ENCODE measurements around the gene CCNY. TPM values are rescaled to one million over a fixed set of nuclear protein-coding genes. Genes with fewer than 3 reads are reported as not detected.

CCNY gene
- total RNA-seq, 6 experiments from 2014 or later: 22.4 to 49.2 (median 41.4) TPM

- Histone ChIP-seq H3K4me3 (no peak overlapping the region), H3K27me3 (no peaks in the 10 kb centered on the region), H3K9me3 (peaks cover 0 to 11% (median 0%) of the 10 kb centered on the region in 4 donors), H3K4me1 (peaks cover 0 to 16% (median 2%) of the 10 kb centered on the region in 4 donors), H3K36me3 (no peaks in the 10 kb centered on the region), H3K27ac (peak overlapping the region in 2 of 3 donors; percentile 5 to 56)
- WGBS (ENCODE audit: insufficient coverage, low coverage, low lambda C conversion rate, missing lambda C conversion rate): 51% methylated on average over 5 of the region's 5 CpGs
- ATAC-seq (peak; percentile 53 to 72 (median 57)), DNase-seq (peak in 1 of 3 donors; percentile 75)
- TF ChIP-seq POLR2A (IDR thresholded peaks at IDR 0.05): no peak
- TF ChIP-seq CTCF (IDR thresholded peaks at IDR 0.05): no peak
- intact Hi-C loops (cut with DNase I): no loop called here
These were observed 50.4 kb downstream of the CCNY start for GRCh38 chr10:35386594-35387174.

- peak overlapping the region in 1 of 3 donors; percentile 48 for H3K27ac ChIP-seq
- TF ChIP-seq CTCF (IDR thresholded peaks at IDR 0.05) (no peak), POLR2A (IDR thresholded peaks at IDR 0.05) (no peak)
- intact Hi-C loops (cut with DNase I): no loop called here
- no peak overlapping the region for H3K4me3 ChIP-seq
- H3K4me1 ChIP-seq: peaks cover 0 to 17% (median 2%) of the 10 kb centered on the region in 4 donors
- ATAC-seq (peak in 2 of 4 donors; percentile 16 to 25), DNase-seq (no peak)
- no peaks in the 10 kb centered on the region for H3K27me3 ChIP-seq
- H3K36me3 ChIP-seq: no peaks in the 10 kb centered on the region
- peaks cover 0 to 11% (median 0%) of the 10 kb centered on the region in 4 donors for H3K9me3 ChIP-seq
- 74% methylated on average over 2 of the region's 2 CpGs for WGBS (ENCODE audit: insufficient coverage, low coverage, low lambda C conversion rate, missing lambda C conversion rate)
These were observed 51.5 kb downstream of the CCNY start for GRCh38 chr10:35387768-35388167.

- H3K4me3 ChIP-seq: no peak overlapping the region
- intact Hi-C loops (cut with DNase I): no loop called here
- TF ChIP-seq POLR2A (IDR thresholded peaks at IDR 0.05): no peak
- no peak for TF ChIP-seq CTCF (IDR thresholded peaks at IDR 0.05)
- no peaks in the 10 kb centered on the region for H3K27me3 ChIP-seq
- no peak for DNase-seq
- no peak overlapping the region for H3K27ac ChIP-seq
- no peak for ATAC-seq
- no peaks in the 10 kb centered on the region for H3K36me3 ChIP-seq
- peaks cover 0 to 11% (median 0%) of the 10 kb centered on the region in 4 donors for H3K9me3 ChIP-seq
- peaks cover 0 to 20% (median 2%) of the 10 kb centered on the region in 4 donors for H3K4me1 ChIP-seq
These were observed 51.9 kb downstream of the CCNY start for GRCh38 chr10:35388197-35388596.

GRCh38 chr10:35388682-35389081 is 52.4 kb downstream of the CCNY start:
- intact Hi-C loops (cut with DNase I): no loop called here
- peaks cover 0 to 11% (median 0%) of the 10 kb centered on the region in 4 donors for H3K9me3 ChIP-seq
- peaks cover 0 to 23% (median 2%) of the 10 kb centered on the region in 4 donors for H3K4me1 ChIP-seq
- H3K36me3 ChIP-seq: no peaks in the 10 kb centered on the region
- H3K27me3 ChIP-seq: no peaks in the 10 kb centered on the region
- DNase-seq: no peak
- H3K4me3 ChIP-seq: no peak overlapping the region
- TF ChIP-seq CTCF (IDR thresholded peaks at IDR 0.05): no peak
- no peak for TF ChIP-seq POLR2A (IDR thresholded peaks at IDR 0.05)
- 90% methylated on average over 1 of the region's 1 CpG for WGBS (ENCODE audit: insufficient coverage, low coverage, low lambda C conversion rate, missing lambda C conversion rate)
- no peak overlapping the region for H3K27ac ChIP-seq
- ATAC-seq: no peak
